Measurements from ENCODE around the gene ASRGL1.
"Not testable (repeated sequence)": the region's sequence is repeated elsewhere in the genome, so short reads cannot be mapped to it uniquely, and the experiment has no call there.

The ASRGL1 gene

GRCh38 chr11:62337303-62338181 lies at the start of gene ASRGL1:
ASRGL1 (plus strand) TSS chr11:62337448; CDS start chr11:62337978, 530 bp downstream.
- peak; percentile 17 for DNase-seq (ENCODE audit: low read depth)

DNA sequence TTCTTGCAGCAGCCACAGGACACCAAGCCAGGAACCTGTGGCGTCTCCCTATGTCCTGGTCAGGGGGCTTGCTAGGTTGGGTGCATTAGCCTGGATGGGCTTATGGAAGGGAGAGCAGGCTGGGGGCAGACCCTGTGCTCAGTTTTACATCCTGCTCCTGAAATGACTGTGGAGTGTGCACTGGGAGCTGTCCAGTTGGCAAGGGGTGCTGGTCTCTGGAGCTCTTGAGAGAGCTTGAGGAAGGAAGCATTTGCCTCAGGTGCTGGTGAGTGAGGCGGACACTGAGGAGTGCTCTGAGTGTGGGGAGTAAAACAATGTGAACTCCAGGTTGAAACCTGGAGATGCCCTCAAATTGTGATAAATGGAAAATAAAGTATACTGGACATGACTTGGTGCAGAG lies 41.7 kb upstream of the ASRGL1 start:
- DNase-seq (ENCODE audit: low read depth), result peak; percentile 11

- DNase-seq (ENCODE audit: low read depth), result no peak
Observed at GRCh38 chr11:62298975-62299374, 38.3 kb upstream of the ASRGL1 start, which contains the start of gene SCGB1D4. SCGB1D4 (minus strand) TSS chr11:62299075; CDS start chr11:62299010, 65 bp downstream.

- no peak for DNase-seq (ENCODE audit: low read depth)
Observed at GRCh38 chr11:62306227-62306626, 31.0 kb upstream of the ASRGL1 start.

DNA sequence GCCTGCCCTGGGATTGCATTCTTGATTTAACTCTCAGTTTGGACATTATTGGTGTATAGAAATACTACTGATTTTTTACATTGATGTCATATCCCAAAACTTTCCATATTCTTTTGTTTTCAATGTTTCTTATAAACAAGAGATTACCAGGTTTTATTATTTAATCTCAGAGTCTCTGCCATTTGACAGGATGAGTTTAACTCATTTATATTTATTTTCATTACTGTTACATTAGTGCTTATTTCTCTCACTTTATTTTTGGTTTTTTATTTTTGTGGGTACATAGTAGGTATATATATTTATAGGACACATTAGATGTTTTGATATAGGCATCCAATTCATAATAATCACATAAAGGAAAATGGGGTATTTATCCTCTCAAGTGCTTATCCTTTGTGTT lies 29.3 kb upstream of the ASRGL1 start:
- DNase-seq (ENCODE audit: low read depth), result no peak

GRCh38 chr11:62309991-62310390 lies 27.3 kb upstream of the ASRGL1 start:
- no peak for DNase-seq (ENCODE audit: low read depth)

GRCh38 chr11:62315431-62315830 lies 21.8 kb upstream of the ASRGL1 start:
- no peak for DNase-seq (ENCODE audit: low read depth)

- DNase-seq (ENCODE audit: low read depth), result no peak
Observed at GRCh38 chr11:62322524-62322923, 14.7 kb upstream of the ASRGL1 start.

GRCh38 chr11:62324731-62325556 lies 12.3 kb upstream of the ASRGL1 start:
- peak; percentile 7 for DNase-seq (ENCODE audit: low read depth)

- not testable (repeated sequence) for DNase-seq (ENCODE audit: low read depth)
Observed at GRCh38 chr11:62325781-62326180, 11.5 kb upstream of the ASRGL1 start.

- not testable (repeated sequence) for DNase-seq (ENCODE audit: low read depth)
Observed at GRCh38 chr11:62326719-62327118, 10.5 kb upstream of the ASRGL1 start.

GRCh38 chr11:62327541-62327940 lies 9.7 kb upstream of the ASRGL1 start:
- not testable (repeated sequence) for DNase-seq (ENCODE audit: low read depth)

DNA sequence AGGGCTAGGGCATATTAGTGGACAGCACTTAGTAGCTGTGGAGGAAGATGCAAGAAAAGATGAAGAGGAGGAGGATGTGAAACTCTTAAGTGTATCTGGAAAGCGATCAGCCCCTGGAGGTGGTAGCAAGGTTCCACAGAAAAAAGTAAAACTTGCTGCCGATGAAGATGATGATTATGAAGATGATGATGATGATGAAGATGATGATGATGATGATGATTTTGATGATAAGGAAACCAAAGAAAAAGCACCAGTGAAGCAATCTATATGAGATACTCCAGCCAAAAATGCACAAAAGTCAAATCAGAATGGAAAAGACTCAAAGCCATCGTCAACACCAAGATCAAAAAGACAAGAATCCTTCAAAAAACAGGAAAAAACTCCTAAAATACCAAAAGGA lies 6.0 kb upstream of the ASRGL1 start:
- DNase-seq (ENCODE audit: low read depth), result not testable (repeated sequence)

DNA sequence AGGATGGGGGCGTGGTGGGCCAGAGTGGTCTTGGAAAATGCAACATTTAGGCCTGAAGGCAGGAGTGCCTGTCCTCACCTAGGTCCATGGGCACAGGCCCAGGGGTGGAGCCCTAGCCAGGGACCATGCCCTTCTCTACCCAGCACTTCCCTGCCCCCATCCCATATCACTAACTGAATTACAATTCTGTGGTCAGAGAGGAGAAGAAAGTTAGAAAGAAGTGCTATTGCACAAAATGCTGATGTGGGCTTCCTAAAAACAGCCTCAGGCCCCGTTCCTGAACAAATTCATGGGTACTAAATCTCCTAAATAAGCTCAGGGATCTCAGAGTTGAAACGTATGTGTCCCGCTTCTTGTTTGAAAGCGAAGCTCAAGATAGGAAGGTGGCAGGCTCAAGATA lies 3.5 kb upstream of the ASRGL1 start:
- no peak for DNase-seq (ENCODE audit: low read depth)

GRCh38 chr11:62336949-62337302 lies 322 bp upstream of the ASRGL1 start:
- not testable (repeated sequence) for DNase-seq (ENCODE audit: low read depth)

GRCh38 chr11:62338218-62338617 lies 970 bp downstream of the ASRGL1 start:
- no peak for DNase-seq (ENCODE audit: low read depth)

DNA sequence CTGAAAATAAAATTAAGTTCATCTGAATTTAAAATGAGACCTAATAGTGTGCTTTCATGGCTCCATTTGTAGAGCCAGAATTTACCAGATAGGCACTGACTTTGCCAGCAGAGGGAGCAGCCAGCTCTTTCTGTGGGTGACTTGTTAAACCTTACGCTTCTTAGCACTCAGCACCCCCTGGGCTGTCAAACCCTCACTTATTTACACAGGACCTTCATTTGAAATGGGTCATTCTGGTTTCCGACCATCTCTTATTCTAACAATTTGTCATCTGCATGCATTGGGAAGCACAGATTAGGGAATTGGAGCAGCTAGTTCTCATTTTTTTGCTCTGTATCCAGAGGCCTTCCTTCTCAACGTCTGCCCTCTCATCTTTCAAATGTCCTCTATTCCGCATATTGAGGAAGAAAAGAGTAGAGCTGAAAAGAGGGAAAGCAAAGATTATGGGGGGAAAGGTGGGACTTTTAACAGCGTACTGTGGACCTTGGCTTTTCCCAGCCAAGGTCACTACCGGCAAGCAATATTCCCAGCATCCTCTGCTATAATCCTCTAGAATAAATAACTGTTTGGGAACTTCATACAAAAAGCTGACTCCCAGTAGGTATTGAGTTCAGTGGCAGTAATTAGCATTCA lies 3.1 kb downstream of the ASRGL1 start:
- peak; percentile 39 for DNase-seq (ENCODE audit: low read depth)

- DNase-seq (ENCODE audit: low read depth), result no peak
Observed at GRCh38 chr11:62341588-62341987, 4.3 kb downstream of the ASRGL1 start.

DNA sequence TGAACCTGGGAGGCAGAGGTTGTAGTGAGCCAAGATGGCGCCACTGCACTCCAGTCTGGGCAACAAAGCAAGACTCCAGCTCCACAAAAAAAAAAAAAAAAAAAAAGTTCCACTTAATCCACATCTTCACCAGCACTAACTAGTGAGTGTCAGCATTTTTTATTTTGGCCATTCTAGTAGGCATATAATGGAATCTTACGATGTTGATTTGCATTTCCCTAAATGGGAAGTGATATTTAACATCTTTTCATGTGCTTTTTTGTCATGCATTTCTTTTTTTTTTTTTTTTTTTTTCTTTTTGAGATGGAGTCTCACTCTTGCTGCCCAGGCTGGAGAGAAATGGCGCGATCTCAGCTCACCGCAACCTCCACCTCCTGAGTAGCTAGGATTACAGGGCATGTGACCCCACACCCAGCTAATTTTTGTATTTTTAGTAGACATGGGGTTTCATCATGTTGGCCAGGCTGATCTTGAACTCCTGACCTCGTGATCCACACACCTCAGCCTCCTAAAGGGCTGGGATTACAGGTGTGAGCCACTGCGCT lies 6.5 kb downstream of the ASRGL1 start:
- not testable (repeated sequence) for DNase-seq (ENCODE audit: low read depth)

DNA sequence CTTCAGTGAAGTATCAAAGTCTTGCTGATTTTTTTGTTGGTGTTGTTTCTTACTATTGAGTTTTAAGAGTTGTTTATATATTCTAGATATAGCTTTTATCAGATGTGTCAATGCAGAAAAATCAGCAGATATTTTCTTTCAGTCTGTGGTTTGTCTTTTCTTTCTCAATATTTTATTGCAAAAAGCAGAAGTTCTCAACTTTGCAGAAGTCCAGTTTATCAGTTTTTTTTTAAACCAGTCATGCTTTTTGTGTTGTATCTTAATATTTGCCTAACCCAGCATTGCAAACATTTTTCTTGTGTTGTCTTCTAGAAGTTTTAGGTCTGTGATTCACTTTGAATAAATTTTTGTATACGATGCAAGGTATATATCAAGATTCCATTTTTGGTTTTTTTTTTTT lies 7.0 kb downstream of the ASRGL1 start:
- DNase-seq (ENCODE audit: low read depth), result no peak

- no peak for DNase-seq (ENCODE audit: low read depth)
Observed at GRCh38 chr11:62345861-62346260, 8.6 kb downstream of the ASRGL1 start.

Measured in fibroblast of gingiva (primary cell).